Gastrocnemius medialis (tissue), 4 donors: ENCODE data around the gene NAV2. TPM values are rescaled to one million over a fixed set of nuclear protein-coding genes. Genes with fewer than 3 reads are reported as not detected.

Experiments
- ATAC-seq, 2 donors: fragments of 150-250 bp; one replicate each; pipeline ENCODE4 v1.9.1; 2016
- DNase-seq, 2 donors: peaks; one replicate each; pipeline ENCODE4 v3.0.0-alpha.2; 2019
- H3K27ac ChIP-seq, 4 donors: fragments of 200-600 bp; sonication (generic); 1 replicate in 1 of 4; 2 replicates in 3 of 4; pipeline ENCODE4 v1.5.1; 2016 to 2018; ENCODE audit warnings: mild to moderate bottlenecking in 2 of 4, moderate library complexity in 1 of 4
- H3K27me3 ChIP-seq, 3 donors: fragments of 200-600 bp; sonication (generic) in 2 of 3; 1 replicate in 1 of 3; 2 replicates in 2 of 3; pipeline versions ENCODE4 v1.5.1 to v1.6.0; 2016 to 2019; ENCODE audit warnings: mild to moderate bottlenecking in 1 of 3, moderate library complexity in 1 of 3
- H3K36me3 ChIP-seq, 2 donors: fragments of 200-600 bp; sonication (generic) in 1 of 2; one replicate each; pipeline ENCODE4 v1.5.1; 2017 to 2018
- H3K4me1 ChIP-seq, 2 donors: fragments of 200-600 bp; sonication (generic) in 1 of 2; one replicate each; pipeline ENCODE4 v1.5.1; 2016 to 2017; ENCODE audit warnings: mild to moderate bottlenecking in 2 of 2
- H3K4me3 ChIP-seq, 4 donors: fragments of 200-600 bp; sonication (generic) in 3 of 4; 1 replicate in 1 of 4; 2 replicates in 3 of 4; pipeline ENCODE4 v1.5.1; 2016 to 2019; ENCODE audit warnings: mild to moderate bottlenecking in 2 of 4
- H3K9me3 ChIP-seq, 3 donors: fragments of 200-600 bp; sonication (generic) in 2 of 3; 1 replicate in 1 of 3; 2 replicates in 2 of 3; pipeline ENCODE4 v1.5.1; 2016 to 2019
- POLR2A ChIP-seq, 2 donors: fragments of 450-650 bp; IDR thresholded peaks; one replicate each; pipeline ENCODE4 v1.6.1; 2017; ENCODE audit warnings: antibody characterized with exemption in 2 of 2, mild to moderate bottlenecking in 2 of 2, moderate library complexity in 2 of 2
- in situ Hi-C, 4 donors: fragments of 200-750 bp; cut with MboI; loops; one replicate each; pipeline versions ENCODE4 v1.15.0 to v1.8.0; 2017; ENCODE audit warnings: low sequenced_read_pairs in 4 of 4
- intact Hi-C: fragments of 100-400 bp; cut with DNase I; formaldehyde crosslinking; loops from one replicate; pipeline ENCODE4 v1.15.1; 2023; ENCODE audit warnings: low total_unique reads
- total RNA-seq, 4 donors: library from RNA; depleted of rRNA; stranded (reverse); fragments of >200 nt; gene quantifications; one replicate each; pipeline versions ENCODE4 v1.1.0 to v1.2.3, GENCODE V29; 2016
- TF ChIP-seq, protein P1 (sequence below), 5 experiments: fragments of 450-650 bp in 3 of 5; fragments of 200-600 bp in 2 of 5; sonication (generic) in 2 of 5; IDR thresholded peaks in 4 of 5; conservative IDR thresholded peaks in 1 of 5; 1 replicate in 4 of 5; 2 replicates in 1 of 5; pipeline ENCODE4 v1.5.1; 2016 to 2019; ENCODE audit warnings: antibody characterized with exemption in 5 of 5, mild to moderate bottlenecking in 3 of 5, moderate library complexity in 3 of 5

NAV2 gene
- total RNA-seq, 4 donors from 2014 or later: 3.2 to 7.7 (median 5.5) TPM

DNA sequence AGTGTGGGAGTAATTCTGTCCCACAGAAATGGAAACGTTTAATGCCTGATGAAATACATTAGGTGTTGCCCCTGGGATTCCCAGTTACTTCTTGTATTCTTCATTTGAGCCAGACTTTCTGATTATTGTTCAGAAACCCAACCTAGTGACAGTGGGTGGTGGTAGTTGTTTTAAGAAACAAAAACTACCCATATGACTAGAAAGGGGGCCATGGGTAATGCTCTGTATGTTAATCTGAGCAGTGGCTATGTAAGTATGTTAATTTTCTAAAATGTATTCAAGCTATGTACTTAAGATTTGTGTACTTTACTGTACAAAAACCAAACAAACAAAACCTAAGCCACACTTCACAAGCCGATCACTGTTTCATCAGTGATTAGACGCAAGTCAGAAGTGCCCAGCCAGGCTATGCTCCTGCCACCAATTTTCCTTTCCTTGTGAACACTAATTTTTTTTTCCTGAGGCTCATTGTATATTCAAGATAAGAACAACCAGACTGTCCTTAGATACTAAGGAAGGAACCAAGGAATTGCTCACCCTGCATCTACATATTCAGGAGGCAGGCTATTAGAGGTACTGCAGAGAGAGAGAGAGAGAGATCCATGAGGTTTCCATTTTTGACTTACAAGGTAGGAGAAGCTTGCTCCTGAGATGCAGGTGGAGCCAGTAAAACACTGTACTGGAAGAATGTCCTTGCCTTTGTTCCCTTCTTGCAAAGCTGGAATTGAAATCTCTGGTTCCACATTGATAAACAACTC is 324.9 kb downstream of the NAV2 start:
- in situ Hi-C loops (no loop called here), intact Hi-C loops (no loop called here)
- ATAC-seq (no peak), DNase-seq (no peak)
- Histone ChIP-seq H3K9me3 (no peaks in the 10 kb centered on the region), H3K27ac (no peak overlapping the region), H3K36me3 (no peaks in the 10 kb centered on the region), H3K4me3 (no peak overlapping the region), H3K4me1 (peaks cover 5 to 8% of the 10 kb centered on the region in 2 donors), H3K27me3 (no peaks in the 10 kb centered on the region)
- TF ChIP-seq, protein P1, sequence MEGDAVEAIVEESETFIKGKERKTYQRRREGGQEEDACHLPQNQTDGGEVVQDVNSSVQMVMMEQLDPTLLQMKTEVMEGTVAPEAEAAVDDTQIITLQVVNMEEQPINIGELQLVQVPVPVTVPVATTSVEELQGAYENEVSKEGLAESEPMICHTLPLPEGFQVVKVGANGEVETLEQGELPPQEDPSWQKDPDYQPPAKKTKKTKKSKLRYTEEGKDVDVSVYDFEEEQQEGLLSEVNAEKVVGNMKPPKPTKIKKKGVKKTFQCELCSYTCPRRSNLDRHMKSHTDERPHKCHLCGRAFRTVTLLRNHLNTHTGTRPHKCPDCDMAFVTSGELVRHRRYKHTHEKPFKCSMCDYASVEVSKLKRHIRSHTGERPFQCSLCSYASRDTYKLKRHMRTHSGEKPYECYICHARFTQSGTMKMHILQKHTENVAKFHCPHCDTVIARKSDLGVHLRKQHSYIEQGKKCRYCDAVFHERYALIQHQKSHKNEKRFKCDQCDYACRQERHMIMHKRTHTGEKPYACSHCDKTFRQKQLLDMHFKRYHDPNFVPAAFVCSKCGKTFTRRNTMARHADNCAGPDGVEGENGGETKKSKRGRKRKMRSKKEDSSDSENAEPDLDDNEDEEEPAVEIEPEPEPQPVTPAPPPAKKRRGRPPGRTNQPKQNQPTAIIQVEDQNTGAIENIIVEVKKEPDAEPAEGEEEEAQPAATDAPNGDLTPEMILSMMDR (IDR thresholded peaks at IDR 0.05 in 4 of 5, conservative IDR thresholded peaks at IDR 0.05 in 1 of 5): no peak
- TF ChIP-seq POLR2A (IDR thresholded peaks at IDR 0.05): no peak

DNA sequence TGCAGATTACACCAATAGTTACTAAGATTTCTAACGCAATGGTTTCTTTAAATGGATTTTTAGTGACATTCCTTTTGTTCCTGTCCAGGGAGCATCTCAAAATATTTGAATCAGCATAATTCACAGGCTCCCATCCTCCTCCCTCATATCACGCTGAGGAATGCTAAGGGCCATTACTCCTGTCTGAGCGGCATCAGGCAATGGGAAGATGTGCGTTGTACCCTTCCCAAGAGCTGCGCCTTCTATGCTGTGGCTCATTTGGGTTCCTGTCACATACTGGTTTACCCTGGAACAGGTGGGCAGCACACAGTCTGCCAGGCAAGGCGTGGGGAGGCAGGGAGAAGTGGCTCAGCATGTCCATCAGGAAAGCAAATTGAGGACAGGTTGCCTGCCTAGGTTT is 325.8 kb downstream of the NAV2 start:
- in situ Hi-C loops: no loop called here
- no peak for TF ChIP-seq POLR2A (IDR thresholded peaks at IDR 0.05)
- TF ChIP-seq, protein P1 (IDR thresholded peaks at IDR 0.05 in 4 of 5, conservative IDR thresholded peaks at IDR 0.05 in 1 of 5): no peak
- H3K4me3 ChIP-seq: no peak overlapping the region
- no peak for ATAC-seq
- no peak overlapping the region for H3K27ac ChIP-seq
- intact Hi-C loops: no loop called here
- H3K9me3 ChIP-seq: no peaks in the 10 kb centered on the region
- H3K27me3 ChIP-seq: no peaks in the 10 kb centered on the region
- H3K4me1 ChIP-seq: peaks cover 5 to 8% of the 10 kb centered on the region in 2 donors
- no peak for DNase-seq
- H3K36me3 ChIP-seq: no peaks in the 10 kb centered on the region

DNA sequence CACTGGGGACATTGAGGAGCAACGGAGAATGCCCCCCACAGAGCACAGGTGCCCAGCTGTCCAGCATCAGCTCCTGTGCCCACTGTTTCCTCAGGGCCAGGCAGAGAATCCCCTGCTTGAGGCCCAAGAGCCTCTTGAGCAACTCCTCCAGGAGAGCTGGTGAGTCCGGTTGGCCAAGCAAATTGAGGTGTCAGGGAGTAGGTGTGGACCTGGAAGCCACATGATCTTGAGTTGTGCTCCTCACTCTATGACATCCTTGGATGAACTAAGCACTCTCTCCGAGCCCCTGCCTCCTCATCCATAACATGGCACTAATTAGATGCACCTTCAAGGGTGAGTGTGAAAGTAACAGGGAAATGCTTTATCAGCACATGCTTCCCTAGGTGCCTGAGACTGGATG is 326.3 kb downstream of the NAV2 start:
- no peak overlapping the region for H3K4me3 ChIP-seq
- TF ChIP-seq POLR2A (IDR thresholded peaks at IDR 0.05): no peak
- TF ChIP-seq, protein P1 (IDR thresholded peaks at IDR 0.05 in 4 of 5, conservative IDR thresholded peaks at IDR 0.05 in 1 of 5): no peak
- H3K9me3 ChIP-seq: no peaks in the 10 kb centered on the region
- peaks cover 5 to 8% of the 10 kb centered on the region in 2 donors for H3K4me1 ChIP-seq
- ATAC-seq (no peak), DNase-seq (no peak)
- intact Hi-C loops (no loop called here), in situ Hi-C loops (no loop called here)
- H3K36me3 ChIP-seq: no peaks in the 10 kb centered on the region
- H3K27ac ChIP-seq: no peak overlapping the region
- H3K27me3 ChIP-seq: no peaks in the 10 kb centered on the region

DNA sequence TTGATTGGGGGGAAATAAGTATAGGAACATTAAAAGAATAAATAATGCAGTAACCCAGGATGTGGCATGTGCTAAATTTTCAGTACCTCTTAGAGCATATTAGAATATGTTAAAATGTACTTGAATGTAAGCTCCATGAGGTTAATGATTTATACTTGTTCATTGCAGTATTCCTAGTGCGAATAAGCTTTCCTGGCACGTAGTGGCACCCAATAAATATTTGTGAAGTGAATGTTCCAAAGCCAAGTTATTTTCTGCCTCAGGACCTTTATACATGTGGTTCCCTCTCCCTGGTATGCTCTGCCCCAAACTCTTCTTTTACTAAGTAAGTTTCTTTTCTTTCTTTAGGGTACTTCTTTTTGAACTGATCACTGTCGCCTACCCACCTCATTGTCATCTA is 328.9 kb downstream of the NAV2 start:
- H3K4me1 ChIP-seq: peaks cover 2 to 5% of the 10 kb centered on the region in 2 donors
- no peaks in the 10 kb centered on the region for H3K36me3 ChIP-seq
- intact Hi-C loops: no loop called here

More for the DNA sequence above, 328.9 kb downstream of the NAV2 start:
- Histone ChIP-seq H3K27ac (no peak overlapping the region), H3K27me3 (no peaks in the 10 kb centered on the region), H3K4me3 (no peak overlapping the region), H3K9me3 (no peaks in the 10 kb centered on the region)
- no peak for DNase-seq
- in situ Hi-C loops: no loop called here
- no peak for TF ChIP-seq POLR2A (IDR thresholded peaks at IDR 0.05)
- TF ChIP-seq, protein P1 (IDR thresholded peaks at IDR 0.05 in 4 of 5, conservative IDR thresholded peaks at IDR 0.05 in 1 of 5): no peak
- no peak for ATAC-seq
